Ishikawa (cell line): ENCODE measurements around the gene MYPOP.

Source experiments
- CEBPB ChIP-seq: IDR thresholded peaks from 2 replicates; pipeline ENCODE4 v1.6.1; 2012
- CREB1 ChIP-seq: IDR thresholded peaks from 2 replicates; pipeline ENCODE4 v1.6.1; 2012; ENCODE audit warnings: low read depth
- EGR1 ChIP-seq: IDR thresholded peaks from 2 replicates; pipeline ENCODE4 v1.6.1; 2012
- EP300 ChIP-seq: IDR thresholded peaks from 2 replicates; pipeline ENCODE4 v1.6.1; 2012; ENCODE audit warnings: borderline replicate concordance
- FOXM1 ChIP-seq: IDR thresholded peaks from 2 replicates; pipeline ENCODE4 v1.6.1; 2012; ENCODE audit warnings: low read depth, borderline replicate concordance
- MAX ChIP-seq: IDR thresholded peaks from 2 replicates; pipeline ENCODE4 v1.6.1; 2012
- NFIC ChIP-seq: IDR thresholded peaks from 2 replicates; pipeline ENCODE4 v1.6.1; 2012
- RAD21 ChIP-seq: IDR thresholded peaks from 2 replicates; pipeline ENCODE4 v1.6.1; 2012; ENCODE audit warnings: low read depth
- REST ChIP-seq: IDR thresholded peaks from 2 replicates; pipeline ENCODE4 v1.6.1; 2012; ENCODE audit warnings: low read depth, mild to moderate bottlenecking
- TAF1 ChIP-seq: IDR thresholded peaks from 2 replicates; pipeline ENCODE4 v1.6.1; 2012; ENCODE audit warnings: low read depth, mild to moderate bottlenecking
- TCF12 ChIP-seq: IDR thresholded peaks from 2 replicates; pipeline ENCODE4 v1.6.1; 2012; ENCODE audit warnings: low read depth
- TEAD4 ChIP-seq: IDR thresholded peaks from 2 replicates; pipeline ENCODE4 v1.6.1; 2012
- USF1 ChIP-seq: IDR thresholded peaks from 2 replicates; pipeline ENCODE4 v1.6.1; 2012
- YY1 ChIP-seq: IDR thresholded peaks from 2 replicates; pipeline ENCODE4 v1.6.1; 2012; ENCODE audit warnings: low read depth
- ZBTB7A ChIP-seq: IDR thresholded peaks from 2 replicates; pipeline ENCODE4 v1.6.1; 2012; ENCODE audit warnings: low read depth

The MYPOP gene

GRCh38 chr19:45860359-45861259 lies 41.8 kb downstream of the MYPOP start:
- no peak for TF ChIP-seq FOXM1
- no peak for TF ChIP-seq TEAD4
- TF ChIP-seq CEBPB = no peak
- no peak for TF ChIP-seq REST
- TF ChIP-seq MAX = no peak
- no peak for TF ChIP-seq EGR1
- no peak for TF ChIP-seq TCF12
- TF ChIP-seq NFIC = no peak
- TF ChIP-seq TAF1 = no peak
- no peak for TF ChIP-seq CREB1
- TF ChIP-seq ZBTB7A = no peak
- no peak for TF ChIP-seq EP300
- no peak for TF ChIP-seq USF1
- TF ChIP-seq RAD21 = no peak
- TF ChIP-seq YY1 = no peak

GRCh38 chr19:45854167-45854778 lies 48.1 kb downstream of the MYPOP start:
- TF ChIP-seq TEAD4 (no peak), MAX (no peak), REST (no peak), ZBTB7A (no peak), FOXM1 (no peak), RAD21 (no peak), CREB1 (no peak), USF1 (no peak), CEBPB (no peak), TAF1 (no peak), YY1 (no peak), TCF12 (no peak), NFIC (no peak), EGR1 (no peak), EP300 (no peak)

GRCh38 chr19:45852983-45853382 lies 49.4 kb downstream of the MYPOP start:
- TF ChIP-seq TAF1 (no peak), MAX (0 out of 2 replicates have a peak, but pooled peaks have one; percentile 9)

GRCh38 chr19:45852145-45852750 lies 50.2 kb downstream of the MYPOP start:
- no peak for TF ChIP-seq MAX
- no peak for TF ChIP-seq REST
- TF ChIP-seq EGR1 = no peak
- TF ChIP-seq TAF1 = no peak
- TF ChIP-seq CEBPB = no peak
- TF ChIP-seq TEAD4 = no peak
- TF ChIP-seq TCF12 = no peak
- no peak for TF ChIP-seq CREB1
- TF ChIP-seq ZBTB7A = no peak
